Smooth muscle cell of the brain vasculature (primary cell): ENCODE measurements around the gene ARL2BP.
A peak's percentile ranks its signal among the peaks of the same experiment; 100 is the strongest.
"Not testable (repeated sequence)": the region's sequence is repeated elsewhere in the genome, so short reads cannot be mapped to it uniquely, and the experiment has no call there.

Experiments
- DNase-seq: peaks from one replicate; pipeline ENCODE4 v3.0.0-alpha.2; 2012; ENCODE audit warnings: low read depth, low spot score

ARL2BP gene

GRCh38 chr16:57244767-57245471 is at the start of gene ARL2BP:
TSS of gene ARL2BP (plus strand) at chr16:57245259. CDS start at chr16:57245368, 109 bp downstream.
- DNase-seq: peak; percentile 91

GRCh38 chr16:57196286-57196685 is 48.8 kb upstream of the ARL2BP start:
- DNase-seq: no peak

GRCh38 chr16:57196753-57197152 is 48.3 kb upstream of the ARL2BP start:
- no peak for DNase-seq

GRCh38 chr16:57200321-57200720 is 44.7 kb upstream of the ARL2BP start:
- DNase-seq: not testable (repeated sequence)

- DNase-seq: not testable (repeated sequence)
Observed at GRCh38 chr16:57200926-57201325, 44.1 kb upstream of the ARL2BP start.

- DNase-seq: no peak
Observed at GRCh38 chr16:57202095-57202886, 42.8 kb upstream of the ARL2BP start.

- DNase-seq: no peak
Observed at GRCh38 chr16:57203451-57203850, 41.6 kb upstream of the ARL2BP start.

- DNase-seq: no peak
Observed at GRCh38 chr16:57204675-57205074, 40.4 kb upstream of the ARL2BP start.

GRCh38 chr16:57208926-57209325 is 36.1 kb upstream of the ARL2BP start:
- DNase-seq: no peak

- DNase-seq: no peak
Observed at GRCh38 chr16:57209780-57210179, 35.3 kb upstream of the ARL2BP start.

GRCh38 chr16:57213462-57213861 is 31.6 kb upstream of the ARL2BP start:
- DNase-seq: no peak

- DNase-seq: no peak
Observed at GRCh38 chr16:57216968-57217367, 28.1 kb upstream of the ARL2BP start.

GRCh38 chr16:57223057-57223456 is 22.0 kb upstream of the ARL2BP start:
- no peak for DNase-seq

- DNase-seq: no peak
Observed at GRCh38 chr16:57224651-57225335, 20.3 kb upstream of the ARL2BP start.

- DNase-seq: no peak
Observed at GRCh38 chr16:57225978-57226377, 19.1 kb upstream of the ARL2BP start.

- DNase-seq: no peak
Observed at GRCh38 chr16:57226701-57227621, 18.1 kb upstream of the ARL2BP start.

- DNase-seq: no peak
Observed at GRCh38 chr16:57229079-57229478, 16.0 kb upstream of the ARL2BP start.

GRCh38 chr16:57231821-57232350 is 13.2 kb upstream of the ARL2BP start:
- no peak for DNase-seq

- DNase-seq: no peak
Observed at GRCh38 chr16:57233944-57234706, 10.9 kb upstream of the ARL2BP start.

GRCh38 chr16:57234707-57235092 is 10.4 kb upstream of the ARL2BP start:
- DNase-seq: no peak
